CD4-positive, alpha-beta T cell (primary cell): ENCODE data around the gene ZMYM2. TPM values are rescaled to one million over a fixed set of nuclear protein-coding genes. Genes with fewer than 3 reads are reported as not detected.
A peak's percentile ranks its signal among the peaks of the same experiment; 100 is the strongest.

Experiments
- ATAC-seq: fragments of 200-7000 bp; cut with Tn5 transposase; one replicate; pipeline ENCODE4 v1.10.0; 2022; ENCODE audit warnings: mild to moderate bottlenecking; ENCODE audit not compliant: poor library complexity
- CTCF ChIA-PET: fragments of 350-600 bp; sonication (Branson Sonifier 250); formaldehyde crosslinking; loops from one replicate; lab custom pipeline; 2021; ENCODE audit warnings: antibody characterized with exemption, inconsistent platforms; lab: Charles Lee
- POLR2A ChIA-PET: fragments of 350-600 bp; sonication (Branson Sonifier 250); formaldehyde crosslinking; loops from one replicate; lab custom pipeline; 2021; ENCODE audit warnings: antibody characterized with exemption, inconsistent platforms; lab: Charles Lee
- DNase-seq, 14 experiments: peaks; one replicate each; pipeline ENCODE4 v3.0.0-alpha.2; 2013 to 2020; ENCODE audit warnings: mixed read lengths in 2 of 14
- H3K27ac ChIP-seq, 2 donors: one replicate each; pipeline versions ENCODE4 v1.5.1 to v1.7.0; 2013; ENCODE audit warnings: low read length in 2 of 2, low read depth in 1 of 2, mild to moderate bottlenecking in 1 of 2
- H3K27me3 ChIP-seq, 2 experiments: 1 replicate in 1 of 2; 2 replicates in 1 of 2; pipeline versions ENCODE4 v1.6.1 to v1.7.0; 2013; ENCODE audit warnings: low read length in 2 of 2, control low read depth in 1 of 2, mild to moderate bottlenecking in 1 of 2, moderate library complexity in 1 of 2; ENCODE audit not compliant: insufficient read depth in 2 of 2, control insufficient read depth in 1 of 2
- H3K36me3 ChIP-seq: one replicate; pipeline ENCODE4 v1.6.1; 2013; ENCODE audit warnings: low read length, control low read depth; ENCODE audit not compliant: insufficient read depth
- H3K4me1 ChIP-seq: one replicate; pipeline ENCODE4 v1.6.1; 2013; ENCODE audit warnings: low read length, control low read depth; ENCODE audit not compliant: insufficient read depth
- H3K4me3 ChIP-seq: one replicate; pipeline ENCODE4 v1.5.1; 2013; ENCODE audit warnings: mild to moderate bottlenecking, low read length, moderate library complexity
- H3K9me3 ChIP-seq, 2 experiments: 1 replicate in 1 of 2; 2 replicates in 1 of 2; pipeline versions ENCODE4 v1.6.1 to v1.7.0; 2013; ENCODE audit warnings: low read length in 2 of 2, mild to moderate bottlenecking in 2 of 2, control low read depth in 1 of 2, moderate library complexity in 1 of 2; ENCODE audit not compliant: control insufficient read depth in 1 of 2, insufficient read depth in 1 of 2
- H3K27ac Mint-ChIP-seq: one replicate; pipeline ENCODE4 v1.8.0; 2020; ENCODE audit warnings: mixed read lengths
- H3K27me3 Mint-ChIP-seq: one replicate; pipeline ENCODE4 v1.8.0; 2021; ENCODE audit warnings: mixed read lengths
- H3K36me3 Mint-ChIP-seq: one replicate; pipeline ENCODE4 v1.8.0; 2021; ENCODE audit warnings: low read depth, mixed read lengths
- H3K4me1 Mint-ChIP-seq: one replicate; pipeline ENCODE4 v1.8.0; 2021; ENCODE audit warnings: low read depth, mixed read lengths
- H3K4me3 Mint-ChIP-seq: one replicate; pipeline ENCODE4 v1.8.0; 2020; ENCODE audit warnings: mild to moderate bottlenecking, mixed read lengths
- H3K9me3 Mint-ChIP-seq: one replicate; pipeline ENCODE4 v1.8.0; 2020; ENCODE audit warnings: mixed read lengths
- intact Hi-C, 2 experiments: fragments of 100-400 bp; cut with DNase I in 1 of 2; cut with micrococcal nuclease in 1 of 2; formaldehyde crosslinking; loops; one replicate each; pipeline versions ENCODE4 v1.15.1 to v1.9.0; 2023 to 2025; cut with DNase I, micrococcal nuclease
- total RNA-seq, 174 experiments: library from RNA in 2 of 174; stranded (reverse) in 2 of 174; gene quantifications; one replicate each; pipeline ENCODE4 v1.2.3 and lab custom pipeline; 2021 to 2026
- TF ChIP-seq, protein P1 (sequence below): fragments of 200-600 bp; IDR thresholded peaks from one replicate; pipeline ENCODE4 v1.8.0; 2022; ENCODE audit warnings: antibody characterized with exemption, mild to moderate bottlenecking

ZMYM2 gene
- total RNA-seq, 2 experiments from 2014 or later = 106 to 110 TPM

DNA sequence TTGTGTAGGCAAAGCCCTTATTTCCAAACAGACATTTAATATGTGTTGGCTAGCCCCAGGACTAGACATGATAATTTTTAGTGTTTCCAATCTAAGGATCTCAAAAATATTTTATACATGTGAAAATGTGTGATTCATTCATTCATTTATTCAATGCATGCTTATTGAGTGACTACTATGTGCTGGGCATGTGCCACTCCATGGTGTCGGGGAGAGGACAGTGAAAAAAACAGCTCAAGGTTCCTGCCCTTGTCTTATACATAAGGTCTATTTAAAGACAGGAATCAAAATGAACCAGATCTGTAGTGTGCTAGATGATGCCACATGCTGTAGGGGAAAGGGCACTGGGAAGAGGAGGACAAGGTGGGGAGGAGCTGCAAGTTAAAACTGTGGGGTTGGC, 165.8 kb downstream of the ZMYM2 start:
- Mint-ChIP-seq H3K27me3 (peaks cover 22% of the 10 kb centered on the region), H3K4me1 (peaks cover 22% of the 10 kb centered on the region), H3K9me3 (no peaks in the 10 kb centered on the region), H3K36me3 (no peaks in the 10 kb centered on the region), H3K27ac (no peak overlapping the region), H3K4me3 (no peak overlapping the region)
- H3K27me3 ChIP-seq = peaks cover 24 to 30% of the 10 kb centered on the region in 2 experiments
- no peaks in the 10 kb centered on the region for H3K36me3 ChIP-seq
- DNase-seq (no peak), ATAC-seq (no peak)
- intact Hi-C loops = no loop called here
- no peak overlapping the region for H3K27ac ChIP-seq
- POLR2A ChIA-PET = no interaction called here
- CTCF ChIA-PET = interaction anchor here (0.6 to 0.7 kb wide), 3 partner anchors 10 to 73 kb away, joined by 3 to 4 read pairs (median 3); no protein-coding TSS in a partner anchor
- TF ChIP-seq, protein P1, sequence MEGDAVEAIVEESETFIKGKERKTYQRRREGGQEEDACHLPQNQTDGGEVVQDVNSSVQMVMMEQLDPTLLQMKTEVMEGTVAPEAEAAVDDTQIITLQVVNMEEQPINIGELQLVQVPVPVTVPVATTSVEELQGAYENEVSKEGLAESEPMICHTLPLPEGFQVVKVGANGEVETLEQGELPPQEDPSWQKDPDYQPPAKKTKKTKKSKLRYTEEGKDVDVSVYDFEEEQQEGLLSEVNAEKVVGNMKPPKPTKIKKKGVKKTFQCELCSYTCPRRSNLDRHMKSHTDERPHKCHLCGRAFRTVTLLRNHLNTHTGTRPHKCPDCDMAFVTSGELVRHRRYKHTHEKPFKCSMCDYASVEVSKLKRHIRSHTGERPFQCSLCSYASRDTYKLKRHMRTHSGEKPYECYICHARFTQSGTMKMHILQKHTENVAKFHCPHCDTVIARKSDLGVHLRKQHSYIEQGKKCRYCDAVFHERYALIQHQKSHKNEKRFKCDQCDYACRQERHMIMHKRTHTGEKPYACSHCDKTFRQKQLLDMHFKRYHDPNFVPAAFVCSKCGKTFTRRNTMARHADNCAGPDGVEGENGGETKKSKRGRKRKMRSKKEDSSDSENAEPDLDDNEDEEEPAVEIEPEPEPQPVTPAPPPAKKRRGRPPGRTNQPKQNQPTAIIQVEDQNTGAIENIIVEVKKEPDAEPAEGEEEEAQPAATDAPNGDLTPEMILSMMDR = no peak
- peaks cover 42% of the 10 kb centered on the region for H3K4me1 ChIP-seq
- H3K9me3 ChIP-seq = no peaks in the 10 kb centered on the region
- no peak overlapping the region for H3K4me3 ChIP-seq

DNA sequence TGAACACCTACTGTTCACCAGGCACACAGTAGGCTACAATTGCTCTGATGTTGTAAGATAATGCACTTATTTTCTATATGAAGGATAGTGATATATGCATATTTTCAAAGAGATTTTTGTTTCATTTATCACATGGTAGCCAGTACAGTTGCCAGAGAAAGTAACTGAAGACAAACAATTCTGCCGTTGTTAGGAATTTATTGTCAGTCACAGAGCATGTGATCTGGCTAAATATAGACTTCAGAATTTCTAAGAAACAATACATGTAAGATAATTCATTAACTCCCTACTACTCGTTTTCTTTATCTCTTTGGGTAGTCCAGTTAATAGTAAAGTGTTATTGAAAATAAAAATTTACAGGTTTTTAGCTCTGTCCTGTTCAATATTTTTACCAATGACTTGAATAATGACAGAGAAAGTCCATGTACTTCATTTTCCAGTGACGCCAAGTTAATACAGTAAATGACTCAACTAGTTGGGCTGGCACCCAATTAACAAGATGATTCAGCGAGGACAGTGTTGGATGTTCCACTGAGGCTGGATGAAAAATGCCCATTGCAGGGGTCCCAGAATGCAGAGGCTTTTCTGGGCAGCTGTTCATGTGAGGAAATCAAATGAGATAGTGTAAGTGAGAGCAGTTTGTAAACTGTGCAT, 166.7 kb downstream of the ZMYM2 start:
- CTCF ChIA-PET = no interaction called here
- peaks cover 29 to 39% of the 10 kb centered on the region in 2 experiments for H3K27me3 ChIP-seq
- no peak overlapping the region for H3K27ac Mint-ChIP-seq
- H3K27me3 Mint-ChIP-seq = peaks cover 22% of the 10 kb centered on the region
- ATAC-seq (no peak), DNase-seq (no peak)
- no peak overlapping the region for H3K4me3 ChIP-seq
- no peaks in the 10 kb centered on the region for H3K36me3 Mint-ChIP-seq
- H3K4me3 Mint-ChIP-seq = no peak overlapping the region
- POLR2A ChIA-PET = no interaction called here
- H3K9me3 Mint-ChIP-seq = no peaks in the 10 kb centered on the region
- no peaks in the 10 kb centered on the region for H3K36me3 ChIP-seq
- H3K4me1 Mint-ChIP-seq = peaks cover 12% of the 10 kb centered on the region
- intact Hi-C loops = loop anchor here in 1 of 2 experiments (5.0 kb wide), 1 partner anchor 37 kb away; the partner anchor contains the start of gene GJA3
- no peaks in the 10 kb centered on the region for H3K9me3 ChIP-seq
- peaks cover 33% of the 10 kb centered on the region for H3K4me1 ChIP-seq
- TF ChIP-seq, protein P1 = no peak
- no peak overlapping the region for H3K27ac ChIP-seq

DNA sequence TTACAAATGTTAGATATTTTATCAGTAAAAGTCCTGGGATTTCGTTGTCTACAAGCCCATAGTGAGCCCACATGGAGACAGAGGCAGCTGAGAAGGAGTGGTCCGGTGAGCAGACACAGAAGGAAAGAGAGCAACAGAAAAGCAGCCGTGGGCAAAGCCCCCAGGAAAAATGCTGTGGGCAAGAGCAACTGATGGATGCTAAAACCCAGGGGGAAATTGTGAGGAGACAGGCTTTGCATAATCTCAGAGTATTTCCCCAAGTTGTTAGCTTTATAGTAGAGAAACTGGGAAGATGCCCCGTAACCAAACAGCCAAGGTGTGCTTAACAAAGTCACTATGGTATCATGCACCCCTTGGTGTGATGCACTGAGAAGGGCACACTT, 167.2 kb downstream of the ZMYM2 start:
- Mint-ChIP-seq H3K36me3 (no peaks in the 10 kb centered on the region), H3K4me1 (peaks cover 7% of the 10 kb centered on the region), H3K9me3 (no peaks in the 10 kb centered on the region), H3K27me3 (peaks cover 22% of the 10 kb centered on the region), H3K27ac (no peak overlapping the region), H3K4me3 (peak overlapping the region; percentile 46)
- Histone ChIP-seq H3K27ac (no peak overlapping the region), H3K27me3 (peaks cover 29 to 44% of the 10 kb centered on the region in 2 experiments), H3K4me3 (no peak overlapping the region), H3K36me3 (no peaks in the 10 kb centered on the region), H3K4me1 (peaks cover 31% of the 10 kb centered on the region), H3K9me3 (no peaks in the 10 kb centered on the region)
- ATAC-seq = no peak
- ChIA-PET POLR2A (no interaction called here), CTCF (no interaction called here)
- DNase-seq = no peak
- TF ChIP-seq, protein P1 = no peak
- intact Hi-C loops = loop anchor here in 1 of 2 experiments (5.0 kb wide), 1 partner anchor 37 kb away; the partner anchor contains the start of gene GJA3
